MV-4-11 (cell line): ENCODE data around the gene URB1.
"Not testable (repeated sequence)": the region's sequence is repeated elsewhere in the genome, so short reads cannot be mapped to it uniquely, and the experiment has no call there.

Experiments used
- DNase-seq: peaks from one replicate; lab custom pipeline; 2025; lab: John Stamatoyannopoulos, UW

The URB1 gene

GRCh38 chr21:32317726-32318125 is 75.1 kb downstream of the URB1 start:
- DNase-seq: no peak

GRCh38 chr21:32316361-32317215 is 76.2 kb downstream of the URB1 start:
- no peak for DNase-seq

GRCh38 chr21:32315511-32316281 is 77.1 kb downstream of the URB1 start:
- no peak for DNase-seq

GRCh38 chr21:32314806-32315205 is 78.0 kb downstream of the URB1 start:
- DNase-seq: no peak

- DNase-seq: no peak
Measured at GRCh38 chr21:32312976-32313375, 79.8 kb downstream of the URB1 start.

GRCh38 chr21:32312326-32312725 is 80.5 kb downstream of the URB1 start:
- DNase-seq: no peak

GRCh38 chr21:32311621-32312020 is 81.2 kb downstream of the URB1 start:
- DNase-seq: no peak

- not testable (repeated sequence) for DNase-seq
Measured at GRCh38 chr21:32310976-32311375, 81.8 kb downstream of the URB1 start.

GRCh38 chr21:32309906-32310460 is 82.8 kb downstream of the URB1 start:
- DNase-seq: no peak

GRCh38 chr21:32308696-32309095 is 84.1 kb downstream of the URB1 start:
- no peak for DNase-seq

- no peak for DNase-seq
Measured at GRCh38 chr21:32307706-32308105, 85.1 kb downstream of the URB1 start.

GRCh38 chr21:32306021-32306780 is 86.6 kb downstream of the URB1 start:
- DNase-seq: no peak

- DNase-seq: no peak
Measured at GRCh38 chr21:32304998-32305397, 87.8 kb downstream of the URB1 start.

- no peak for DNase-seq
Measured at GRCh38 chr21:32303385-32303784, 89.4 kb downstream of the URB1 start.

GRCh38 chr21:32302560-32302959 is 90.3 kb downstream of the URB1 start:
- DNase-seq: no peak

GRCh38 chr21:32301596-32301995 is 91.2 kb downstream of the URB1 start:
- no peak for DNase-seq

GRCh38 chr21:32300117-32300681 is 92.6 kb downstream of the URB1 start:
- DNase-seq: no peak

- DNase-seq: no peak
Measured at GRCh38 chr21:32299695-32300094, 93.1 kb downstream of the URB1 start.

- DNase-seq: no peak
Measured at GRCh38 chr21:32298658-32299081, 94.1 kb downstream of the URB1 start, which contains the start of gene MRAP. Gene MRAP (plus strand): TSS chr21:32298855. CDS start chr21:32298972, 117 bp downstream.

GRCh38 chr21:32298148-32298559 is 94.7 kb downstream of the URB1 start:
- DNase-seq: no peak

- no peak for DNase-seq
Measured at GRCh38 chr21:32297449-32297848, 95.4 kb downstream of the URB1 start.

- DNase-seq: no peak
Measured at GRCh38 chr21:32285476-32285875, 107.3 kb downstream of the URB1 start.
